ENCODE data around the gene CALML5. TPM values are rescaled to one million over a fixed set of nuclear protein-coding genes. Genes with fewer than 3 reads are reported as not detected.

CALML5 gene
- polyA plus RNA-seq, 1 donor from 2014 or later, result not detected

DNA sequence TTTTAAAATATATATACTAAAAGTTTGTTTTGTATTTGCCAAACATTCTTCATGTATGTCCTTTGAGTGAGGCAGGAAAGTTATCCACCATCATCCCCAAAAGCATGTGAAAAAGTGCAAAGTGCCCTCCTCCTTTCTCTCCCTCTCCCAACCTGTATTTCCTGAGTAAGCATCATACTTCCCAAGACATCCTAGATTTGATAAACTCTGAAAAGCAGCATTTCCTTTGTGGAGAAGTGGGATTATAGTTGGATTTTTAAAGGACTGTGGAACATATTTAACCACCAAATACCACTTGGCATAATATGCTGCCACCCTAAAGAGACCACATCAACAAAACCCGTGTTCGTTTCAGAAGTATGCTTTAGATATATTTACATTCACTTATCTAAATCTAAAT lies 50.1 kb downstream of the CALML5 start:
- Histone ChIP-seq H2AFZ (ENCODE audit: low read depth, low read length) (no peak overlapping the region), H3K4me2 (ENCODE audit: low read length) (no peak overlapping the region), H3F3A (ENCODE audit: insufficient read depth, low read length, poor library complexity, severe bottlenecking) (no peaks in the 10 kb centered on the region), H3K79me2 (replicated peaks; ENCODE audit: insufficient read depth, low read length) (no peaks in the 10 kb centered on the region), H3K4me3 (ENCODE audit: low read length) (no peak overlapping the region), H3K27ac (ENCODE audit: low read length) (no peak overlapping the region), H3K9me3 (ENCODE audit: low read length) (no peaks in the 10 kb centered on the region), H4K20me1 (ENCODE audit: insufficient read depth) (no peaks in the 10 kb centered on the region), H3K36me3 (ENCODE audit: insufficient read depth, low read length) (peaks cover 5% of the 10 kb centered on the region), H3K9me2 (ENCODE audit: insufficient read depth, low read length) (no peaks in the 10 kb centered on the region), H3K9ac (ENCODE audit: low read length) (no peak overlapping the region), H3K27me3 (ENCODE audit: insufficient read depth, low read depth, low read length) (no peaks in the 10 kb centered on the region)
- TF ChIP-seq SMC3 (conservative IDR thresholded peaks at IDR 0.05; ENCODE audit: poor library complexity) (no peak), EP300 (conservative IDR thresholded peaks at IDR 0.05; ENCODE audit: poor library complexity, severe bottlenecking) (no peak)

Other genes starting within 250 kb of the CALML5 start
- gene UCN3, start 134.6 kb downstream of the CALML5 start, polyA plus RNA-seq, result not detected in 2 replicates
- gene TUBAL3, start 94.7 kb downstream of the CALML5 start, polyA plus RNA-seq, result not detected in 2 replicates
- 6.2 and 8.0 TPM in 2 replicates for gene NET1, start 87.0 kb downstream of the CALML5 start, polyA plus RNA-seq
- not detected in 2 replicates for gene CALML3, start 25.4 kb upstream of the CALML5 start, polyA plus RNA-seq
- 4.7 and 5.6 TPM in 2 replicates for gene ASB13, start 167.0 kb upstream of the CALML5 start, polyA plus RNA-seq
- 26.1 and 28.6 TPM in 2 replicates for gene TASOR2, start 185.3 kb upstream of the CALML5 start, polyA plus RNA-seq

Data from neural cell (in vitro differentiated cells).